ENCODE measurements around the gene DCP2.

The DCP2 gene

GRCh38 chr5:113002423-113002822 lies 25.8 kb downstream of the DCP2 start:
- peaks cover 17% of the 10 kb centered on the region for H3K4me1 Mint-ChIP-seq
- no peak overlapping the region for H3K4me3 Mint-ChIP-seq
- DNase-seq (ENCODE audit: low spot score in 2 of 2) (no peak), ATAC-seq (replicated peaks; ENCODE audit: extremely low read depth, poor library complexity, severe bottlenecking) (no peak)
- no peaks in the 10 kb centered on the region for H3K9me3 Mint-ChIP-seq
- no peak overlapping the region for H3K27ac Mint-ChIP-seq (ENCODE audit: low read depth)
- peaks cover 56% of the 10 kb centered on the region for H3K36me3 Mint-ChIP-seq (ENCODE audit: insufficient read depth)
- H3K27me3 Mint-ChIP-seq, result no peaks in the 10 kb centered on the region

GRCh38 chr5:113003763-113004162 lies 27.2 kb downstream of the DCP2 start:
- H3K9me3 Mint-ChIP-seq, result no peaks in the 10 kb centered on the region
- no peaks in the 10 kb centered on the region for H3K27me3 Mint-ChIP-seq
- ATAC-seq (replicated peaks; ENCODE audit: extremely low read depth, poor library complexity, severe bottlenecking), result no peak
- peaks cover 66% of the 10 kb centered on the region for H3K36me3 Mint-ChIP-seq (ENCODE audit: insufficient read depth)
- no peak overlapping the region for H3K27ac Mint-ChIP-seq (ENCODE audit: low read depth)
- H3K4me1 Mint-ChIP-seq, result peaks cover 10% of the 10 kb centered on the region
- no peak overlapping the region for H3K4me3 Mint-ChIP-seq
- DNase-seq (ENCODE audit: low spot score in 2 of 2), result no peak

- ATAC-seq (replicated peaks; ENCODE audit: extremely low read depth, poor library complexity, severe bottlenecking) (no peak), DNase-seq (ENCODE audit: low spot score in 2 of 2) (no peak)
- Mint-ChIP-seq H3K27me3 (no peaks in the 10 kb centered on the region), H3K36me3 (ENCODE audit: insufficient read depth) (peaks cover 70% of the 10 kb centered on the region), H3K27ac (ENCODE audit: low read depth) (no peak overlapping the region), H3K4me3 (no peak overlapping the region), H3K9me3 (no peaks in the 10 kb centered on the region), H3K4me1 (peaks cover 6% of the 10 kb centered on the region)
Observed at GRCh38 chr5:113005454-113005853, 28.9 kb downstream of the DCP2 start.

GRCh38 chr5:113017881-113018635 lies 41.5 kb downstream of the DCP2 start:
- H3K27me3 Mint-ChIP-seq, result no peaks in the 10 kb centered on the region
- peaks cover 58% of the 10 kb centered on the region for H3K4me1 Mint-ChIP-seq
- H3K36me3 Mint-ChIP-seq (ENCODE audit: insufficient read depth), result peaks cover 12% of the 10 kb centered on the region
- no peak overlapping the region for H3K4me3 Mint-ChIP-seq
- ATAC-seq (replicated peaks; ENCODE audit: extremely low read depth, poor library complexity, severe bottlenecking), result no peak
- H3K9me3 Mint-ChIP-seq, result no peaks in the 10 kb centered on the region
- no peak for DNase-seq (ENCODE audit: low spot score in 2 of 2)
- no peak overlapping the region for H3K27ac Mint-ChIP-seq (ENCODE audit: low read depth)

- no peak for DNase-seq (ENCODE audit: low spot score in 2 of 2)
- Mint-ChIP-seq H3K27ac (ENCODE audit: low read depth) (peak overlapping the region; percentile 78), H3K27me3 (no peaks in the 10 kb centered on the region), H3K9me3 (no peaks in the 10 kb centered on the region), H3K4me1 (peaks cover 55% of the 10 kb centered on the region), H3K4me3 (peak overlapping the region; percentile 62), H3K36me3 (ENCODE audit: insufficient read depth) (peaks cover 9% of the 10 kb centered on the region)
- ATAC-seq (replicated peaks; ENCODE audit: extremely low read depth, poor library complexity, severe bottlenecking), result no peak
Observed at GRCh38 chr5:113020461-113021273, 44.1 kb downstream of the DCP2 start.

- peak overlapping the region; percentile 53 for H3K4me3 Mint-ChIP-seq
- ATAC-seq (replicated peaks; ENCODE audit: extremely low read depth, poor library complexity, severe bottlenecking), result peak; percentile 96
Observed at GRCh38 chr5:113022661-113023060, 46.1 kb downstream of the DCP2 start.

GRCh38 chr5:113024076-113024697 lies 47.6 kb downstream of the DCP2 start:
- H3K27ac Mint-ChIP-seq (ENCODE audit: low read depth), result no peak overlapping the region
- H3K4me1 Mint-ChIP-seq, result peaks cover 33% of the 10 kb centered on the region
- H3K36me3 Mint-ChIP-seq (ENCODE audit: insufficient read depth), result peaks cover 12% of the 10 kb centered on the region
- H3K4me3 Mint-ChIP-seq, result no peak overlapping the region
- ATAC-seq (replicated peaks; ENCODE audit: extremely low read depth, poor library complexity, severe bottlenecking) (no peak), DNase-seq (ENCODE audit: low spot score in 2 of 2) (no peak)
- H3K9me3 Mint-ChIP-seq, result no peaks in the 10 kb centered on the region
- H3K27me3 Mint-ChIP-seq, result no peaks in the 10 kb centered on the region

More at GRCh38 chr5:113022661-113023060, 46.1 kb downstream of the DCP2 start:
- H3K9me3 Mint-ChIP-seq, result no peaks in the 10 kb centered on the region
- H3K36me3 Mint-ChIP-seq (ENCODE audit: insufficient read depth), result peaks cover 12% of the 10 kb centered on the region
- H3K4me1 Mint-ChIP-seq, result peaks cover 48% of the 10 kb centered on the region
- H3K27ac Mint-ChIP-seq (ENCODE audit: low read depth), result peak overlapping the region; percentile 83
- DNase-seq (ENCODE audit: low spot score in 2 of 2), result peak in 1 of 2 donors; percentile 16
- no peaks in the 10 kb centered on the region for H3K27me3 Mint-ChIP-seq

GRCh38 chr5:113025596-113025995 lies 49.0 kb downstream of the DCP2 start:
- Mint-ChIP-seq H3K36me3 (ENCODE audit: insufficient read depth) (peaks cover 12% of the 10 kb centered on the region), H3K27me3 (no peaks in the 10 kb centered on the region), H3K4me3 (no peak overlapping the region), H3K9me3 (no peaks in the 10 kb centered on the region), H3K27ac (ENCODE audit: low read depth) (no peak overlapping the region), H3K4me1 (peaks cover 33% of the 10 kb centered on the region)
- ATAC-seq (replicated peaks; ENCODE audit: extremely low read depth, poor library complexity, severe bottlenecking) (no peak), DNase-seq (ENCODE audit: low spot score in 2 of 2) (no peak)

- Mint-ChIP-seq H3K27me3 (no peaks in the 10 kb centered on the region), H3K27ac (ENCODE audit: low read depth) (peak overlapping the region; percentile 6), H3K4me3 (no peak overlapping the region), H3K4me1 (peaks cover 26% of the 10 kb centered on the region), H3K9me3 (no peaks in the 10 kb centered on the region), H3K36me3 (ENCODE audit: insufficient read depth) (peaks cover 12% of the 10 kb centered on the region)
- no peak for DNase-seq (ENCODE audit: low spot score in 2 of 2)
- no peak for ATAC-seq (replicated peaks; ENCODE audit: extremely low read depth, poor library complexity, severe bottlenecking)
Observed at GRCh38 chr5:113026211-113026610, 49.6 kb downstream of the DCP2 start.

GRCh38 chr5:113027015-113027414 lies 50.4 kb downstream of the DCP2 start:
- Mint-ChIP-seq H3K4me1 (peaks cover 20% of the 10 kb centered on the region), H3K9me3 (no peaks in the 10 kb centered on the region), H3K27ac (ENCODE audit: low read depth) (peak overlapping the region; percentile 6), H3K4me3 (no peak overlapping the region), H3K36me3 (ENCODE audit: insufficient read depth) (peaks cover 12% of the 10 kb centered on the region), H3K27me3 (no peaks in the 10 kb centered on the region)
- no peak for DNase-seq (ENCODE audit: low spot score in 2 of 2)
- no peak for ATAC-seq (replicated peaks; ENCODE audit: extremely low read depth, poor library complexity, severe bottlenecking)

- DNase-seq (ENCODE audit: low spot score in 2 of 2) (no peak), ATAC-seq (replicated peaks; ENCODE audit: extremely low read depth, poor library complexity, severe bottlenecking) (no peak)
- Mint-ChIP-seq H3K27me3 (no peaks in the 10 kb centered on the region), H3K9me3 (no peaks in the 10 kb centered on the region), H3K4me3 (no peak overlapping the region), H3K36me3 (ENCODE audit: insufficient read depth) (peaks cover 12% of the 10 kb centered on the region), H3K4me1 (peaks cover 17% of the 10 kb centered on the region), H3K27ac (ENCODE audit: low read depth) (no peak overlapping the region)
Observed at GRCh38 chr5:113027431-113027830, 50.8 kb downstream of the DCP2 start.

GRCh38 chr5:113029614-113030013 lies 53.0 kb downstream of the DCP2 start:
- DNase-seq (ENCODE audit: low spot score in 2 of 2), result no peak
- Mint-ChIP-seq H3K4me3 (no peak overlapping the region), H3K9me3 (no peaks in the 10 kb centered on the region), H3K27ac (ENCODE audit: low read depth) (no peak overlapping the region), H3K36me3 (ENCODE audit: insufficient read depth) (peaks cover 7% of the 10 kb centered on the region), H3K27me3 (no peaks in the 10 kb centered on the region), H3K4me1 (peaks cover 13% of the 10 kb centered on the region)
- ATAC-seq (replicated peaks; ENCODE audit: extremely low read depth, poor library complexity, severe bottlenecking), result no peak
